Subcutaneous abdominal adipose tissue (tissue), 5 donors: ENCODE data around the gene MINPP1.

ENCODE experiments used
- H3K27ac ChIP-seq: one replicate; pipeline ENCODE4 v1.7.0; 2013; ENCODE audit warnings: low read depth, mild to moderate bottlenecking, inconsistent platforms, low read length, moderate library complexity
- H3K27me3 ChIP-seq, 5 donors: one replicate each; pipeline ENCODE4 v1.7.0; 2013; ENCODE audit warnings: low read length in 5 of 5, inconsistent platforms in 1 of 5; ENCODE audit not compliant: control insufficient read depth in 5 of 5, insufficient read depth in 4 of 5
- H3K36me3 ChIP-seq, 5 donors: one replicate each; pipeline ENCODE4 v1.7.0; 2013; ENCODE audit warnings: low read length in 5 of 5; ENCODE audit not compliant: control insufficient read depth in 5 of 5, insufficient read depth in 5 of 5
- H3K4me1 ChIP-seq, 5 donors: one replicate each; pipeline ENCODE4 v1.7.0; 2013; ENCODE audit warnings: low read length in 5 of 5, mild to moderate bottlenecking in 3 of 5, moderate library complexity in 1 of 5; ENCODE audit not compliant: control insufficient read depth in 5 of 5, insufficient read depth in 5 of 5
- H3K4me3 ChIP-seq, 5 donors: one replicate each; pipeline ENCODE4 v1.7.0; 2013; ENCODE audit warnings: low read length in 5 of 5, low read depth in 1 of 5
- H3K9ac ChIP-seq, 5 donors: one replicate each; pipeline ENCODE4 v1.7.0; 2013; ENCODE audit warnings: low read length in 5 of 5, mild to moderate bottlenecking in 4 of 5, moderate library complexity in 3 of 5
- H3K9me3 ChIP-seq, 5 donors: one replicate each; pipeline ENCODE4 v1.7.0; 2013; ENCODE audit warnings: low read length in 5 of 5; ENCODE audit not compliant: control insufficient read depth in 5 of 5
- donor health status: healthy.
- donor health status: healthy.
- donor health status: healthy.
- donor health status: healthy.
- donor health status: healthy.

The MINPP1 gene

DNA sequence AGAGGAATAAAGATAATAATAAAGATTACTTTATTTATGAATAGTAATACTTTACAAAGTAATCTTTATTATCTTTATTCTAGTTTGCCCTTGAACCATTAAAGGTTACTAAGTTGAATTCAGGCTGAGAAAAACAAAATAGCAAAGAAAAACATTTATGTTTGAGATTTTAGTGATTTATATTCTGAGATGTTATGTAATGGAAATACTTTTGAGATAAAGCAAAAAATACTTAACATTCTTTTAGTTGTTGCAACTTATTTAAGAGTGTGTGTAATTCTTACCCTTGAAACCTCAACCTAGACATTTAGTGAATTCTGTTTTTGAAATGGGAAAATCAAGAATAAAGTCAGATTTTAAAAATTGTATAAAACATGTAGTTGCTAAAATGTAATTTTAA lies 40.0 kb downstream of the MINPP1 start:
- peaks cover 0 to 37% (median 21%) of the 10 kb centered on the region in 5 donors for H3K4me1 ChIP-seq
- H3K27ac ChIP-seq = peak overlapping the region; percentile 65
- H3K4me3 ChIP-seq = no peak overlapping the region
- H3K9ac ChIP-seq = no peak overlapping the region
- no peaks in the 10 kb centered on the region for H3K27me3 ChIP-seq
- peaks cover 0 to 9% (median 0%) of the 10 kb centered on the region in 5 donors for H3K9me3 ChIP-seq
- peaks cover 3 to 11% (median 8%) of the 10 kb centered on the region in 5 donors for H3K36me3 ChIP-seq

DNA sequence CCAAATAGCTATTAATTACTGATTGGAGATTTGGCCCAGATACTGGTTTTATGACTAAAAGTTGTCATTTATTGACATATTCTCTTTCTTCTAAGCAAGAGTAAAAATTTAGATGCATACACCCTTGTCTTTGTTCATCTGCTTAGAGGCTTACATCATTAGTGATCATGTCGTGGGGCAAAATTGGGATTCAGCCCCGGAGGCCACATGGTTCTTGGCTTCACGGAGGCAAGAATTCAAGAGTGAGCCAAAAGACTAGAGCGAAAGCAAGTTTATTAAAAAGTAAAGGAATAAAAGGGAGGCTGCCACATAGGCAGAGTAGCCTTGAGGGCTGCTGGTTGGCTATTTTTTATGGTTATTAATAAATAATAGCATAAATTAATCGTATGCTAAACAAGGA lies 41.1 kb downstream of the MINPP1 start:
- Histone ChIP-seq H3K27ac (peak overlapping the region; percentile 65), H3K36me3 (peaks cover 3 to 9% (median 7%) of the 10 kb centered on the region in 5 donors), H3K27me3 (no peaks in the 10 kb centered on the region), H3K4me1 (peaks cover 0 to 37% (median 21%) of the 10 kb centered on the region in 5 donors), H3K9ac (peak overlapping the region in 2 of 5 donors; percentile 3 to 57), H3K9me3 (peaks cover 0 to 9% (median 0%) of the 10 kb centered on the region in 5 donors), H3K4me3 (no peak overlapping the region)

DNA sequence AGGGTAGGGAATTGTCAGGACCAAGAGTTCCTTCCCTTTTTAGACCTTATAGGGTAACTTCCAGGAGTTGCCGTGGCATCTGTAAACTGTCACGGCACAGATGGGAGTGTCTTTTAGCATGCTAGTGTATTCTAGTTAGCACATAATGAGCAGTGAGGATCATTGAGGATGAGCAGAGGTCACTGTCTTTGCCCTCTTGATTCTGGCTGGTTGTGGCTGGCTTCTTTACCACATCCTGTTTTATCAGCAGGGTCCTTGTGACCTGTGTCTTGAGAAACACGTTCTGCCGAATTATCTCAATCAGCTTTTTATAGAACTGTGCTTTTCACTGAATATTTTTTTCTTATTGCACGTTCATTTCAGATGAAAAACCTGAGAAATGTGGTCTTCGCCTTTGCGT lies 41.5 kb downstream of the MINPP1 start:
- peaks cover 3 to 9% (median 7%) of the 10 kb centered on the region in 5 donors for H3K36me3 ChIP-seq
- H3K9ac ChIP-seq = peak overlapping the region in 2 of 5 donors; percentile 3 to 57
- no peak overlapping the region for H3K4me3 ChIP-seq
- H3K9me3 ChIP-seq = peaks cover 0 to 9% (median 0%) of the 10 kb centered on the region in 5 donors
- H3K27ac ChIP-seq = peak overlapping the region; percentile 65
- H3K27me3 ChIP-seq = no peaks in the 10 kb centered on the region
- H3K4me1 ChIP-seq = peaks cover 0 to 37% (median 21%) of the 10 kb centered on the region in 5 donors

DNA sequence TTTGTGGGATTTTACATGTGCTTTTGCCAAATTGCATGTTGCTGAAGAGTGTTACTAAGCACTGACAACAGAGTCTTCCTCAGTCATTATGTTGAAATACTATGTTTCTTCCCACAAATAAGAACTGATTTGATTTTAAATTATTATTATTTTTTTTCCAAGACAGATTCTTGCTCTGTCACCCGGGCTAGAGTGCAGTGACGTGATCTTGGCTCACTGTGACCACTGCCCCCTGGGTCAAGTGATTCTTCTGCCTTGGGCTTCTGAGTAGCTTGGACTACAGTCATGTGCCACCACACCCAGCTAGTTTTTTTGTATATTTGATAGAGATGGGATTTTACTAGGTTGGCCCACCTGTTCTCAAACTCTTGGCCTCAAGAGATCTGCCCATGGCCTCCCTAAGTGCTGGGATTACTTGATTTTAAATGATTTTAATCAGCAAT lies 42.3 kb downstream of the MINPP1 start:
- H3K4me3 ChIP-seq = no peak overlapping the region
- H3K27ac ChIP-seq = peak overlapping the region; percentile 65
- peaks cover 0 to 37% (median 21%) of the 10 kb centered on the region in 5 donors for H3K4me1 ChIP-seq
- peaks cover 0 to 9% (median 0%) of the 10 kb centered on the region in 5 donors for H3K9me3 ChIP-seq
- H3K36me3 ChIP-seq = peaks cover 3 to 6% (median 4%) of the 10 kb centered on the region in 5 donors
- no peaks in the 10 kb centered on the region for H3K27me3 ChIP-seq
- no peak overlapping the region for H3K9ac ChIP-seq

DNA sequence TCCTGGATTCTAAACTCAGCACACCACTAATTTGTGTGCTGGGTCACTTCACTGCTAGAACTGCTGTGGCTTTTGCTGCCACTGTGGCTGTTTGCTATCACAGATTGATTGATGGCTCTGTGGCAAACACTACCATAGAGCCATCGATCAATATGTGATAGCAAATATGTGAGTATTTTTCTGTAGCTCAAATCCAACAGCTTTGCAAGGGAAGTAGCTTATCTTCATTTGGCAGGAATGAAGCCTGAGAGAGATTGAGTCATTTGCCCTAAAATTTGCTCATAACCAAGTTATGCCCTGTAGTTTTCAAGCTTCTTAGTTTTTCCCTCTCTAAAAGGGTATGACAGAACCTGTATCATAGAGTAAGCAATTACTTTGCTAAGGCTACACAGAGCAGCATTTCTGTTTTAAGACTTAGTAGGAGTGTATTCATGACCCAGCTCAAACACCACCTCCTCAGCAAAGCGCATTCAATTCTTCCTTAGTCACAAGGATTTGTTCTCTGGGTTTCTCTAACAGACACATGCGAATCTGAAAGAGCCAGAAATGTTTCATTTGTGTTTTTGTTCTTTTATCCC lies 43.1 kb downstream of the MINPP1 start:
- H3K27me3 ChIP-seq = no peaks in the 10 kb centered on the region
- peaks cover 2 to 11% (median 6%) of the 10 kb centered on the region in 5 donors for H3K36me3 ChIP-seq
- H3K27ac ChIP-seq = peak overlapping the region; percentile 65
- peak overlapping the region in 1 of 5 donors; percentile 2 for H3K9ac ChIP-seq
- peaks cover 0 to 37% (median 21%) of the 10 kb centered on the region in 5 donors for H3K4me1 ChIP-seq
- peaks cover 0 to 6% (median 0%) of the 10 kb centered on the region in 5 donors for H3K9me3 ChIP-seq
- H3K4me3 ChIP-seq = no peak overlapping the region

DNA sequence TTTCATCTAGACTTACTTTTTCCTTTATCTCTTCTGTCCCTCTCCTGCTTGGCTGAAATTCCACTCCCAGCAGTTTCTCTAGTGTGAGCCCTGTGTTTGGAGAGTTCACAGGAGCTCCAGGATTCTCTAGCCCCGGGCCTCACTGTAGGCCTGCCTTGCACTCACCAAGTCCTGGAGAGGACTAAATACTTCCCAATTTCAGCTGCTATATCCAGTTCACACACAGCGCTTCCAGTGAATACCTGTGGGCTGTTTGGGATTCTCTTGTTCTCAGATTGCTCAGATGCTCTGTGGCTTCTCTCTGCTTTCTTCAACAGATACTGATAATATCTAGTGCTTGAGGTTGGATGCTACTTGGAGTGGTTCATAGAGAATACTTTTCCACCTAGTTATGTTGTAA lies 46.0 kb downstream of the MINPP1 start:
- Histone ChIP-seq H3K27ac (no peak overlapping the region), H3K4me1 (peaks cover 0 to 25% (median 18%) of the 10 kb centered on the region in 5 donors), H3K9me3 (no peaks in the 10 kb centered on the region), H3K4me3 (no peak overlapping the region), H3K27me3 (no peaks in the 10 kb centered on the region), H3K9ac (no peak overlapping the region), H3K36me3 (peaks cover 0 to 8% (median 4%) of the 10 kb centered on the region in 5 donors)

DNA sequence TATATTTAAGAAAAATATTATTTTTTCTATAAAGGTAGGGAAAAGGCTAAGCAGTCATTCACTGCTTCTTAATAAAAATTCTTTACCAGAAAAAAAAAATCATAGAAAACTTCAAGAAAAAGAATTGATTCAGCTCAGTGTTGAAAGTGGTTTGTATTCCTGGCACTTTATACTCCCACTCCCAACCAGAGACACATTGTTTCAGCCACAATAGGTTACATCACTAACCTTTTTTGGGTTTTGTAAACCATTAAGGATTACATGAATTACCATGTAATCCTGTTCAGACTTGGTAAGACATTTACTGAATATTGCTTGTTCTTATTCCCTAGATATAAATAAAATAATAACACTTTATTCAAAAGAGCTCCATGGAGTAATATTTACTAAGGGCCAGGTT lies 46.6 kb downstream of the MINPP1 start:
- Histone ChIP-seq H3K9me3 (no peaks in the 10 kb centered on the region), H3K36me3 (peaks cover 0 to 8% (median 4%) of the 10 kb centered on the region in 5 donors), H3K9ac (no peak overlapping the region), H3K4me1 (peaks cover 0 to 19% (median 12%) of the 10 kb centered on the region in 5 donors), H3K27me3 (no peaks in the 10 kb centered on the region), H3K4me3 (no peak overlapping the region), H3K27ac (no peak overlapping the region)

DNA sequence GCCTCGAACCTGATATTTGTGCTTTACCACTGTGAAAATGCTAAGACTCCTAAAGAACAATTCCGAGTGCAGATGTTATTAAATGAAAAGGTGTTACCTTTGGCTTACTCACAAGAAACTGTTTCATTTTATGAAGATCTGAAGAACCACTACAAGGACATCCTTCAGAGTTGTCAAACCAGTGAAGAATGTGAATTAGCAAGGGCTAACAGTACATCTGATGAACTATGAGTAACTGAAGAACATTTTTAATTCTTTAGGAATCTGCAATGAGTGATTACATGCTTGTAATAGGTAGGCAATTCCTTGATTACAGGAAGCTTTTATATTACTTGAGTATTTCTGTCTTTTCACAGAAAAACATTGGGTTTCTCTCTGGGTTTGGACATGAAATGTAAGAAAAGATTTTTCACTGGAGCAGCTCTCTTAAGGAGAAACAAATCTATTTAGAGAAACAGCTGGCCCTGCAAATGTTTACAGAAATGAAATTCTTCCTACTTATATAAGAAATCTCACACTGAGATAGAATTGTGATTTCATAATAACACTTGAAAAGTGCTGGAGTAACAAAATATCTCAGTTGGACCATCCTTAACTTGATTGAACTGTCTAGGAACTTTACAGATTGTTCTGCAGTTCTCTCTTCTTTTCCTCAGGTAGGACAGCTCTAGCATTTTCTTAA lies 47.7 kb downstream of the MINPP1 start:
- H3K27me3 ChIP-seq = no peaks in the 10 kb centered on the region
- peaks cover 0 to 8% (median 4%) of the 10 kb centered on the region in 5 donors for H3K36me3 ChIP-seq
- no peak overlapping the region for H3K4me3 ChIP-seq
- H3K9me3 ChIP-seq = no peaks in the 10 kb centered on the region
- peaks cover 0 to 10% (median 7%) of the 10 kb centered on the region in 5 donors for H3K4me1 ChIP-seq
- no peak overlapping the region for H3K9ac ChIP-seq
- no peak overlapping the region for H3K27ac ChIP-seq

DNA sequence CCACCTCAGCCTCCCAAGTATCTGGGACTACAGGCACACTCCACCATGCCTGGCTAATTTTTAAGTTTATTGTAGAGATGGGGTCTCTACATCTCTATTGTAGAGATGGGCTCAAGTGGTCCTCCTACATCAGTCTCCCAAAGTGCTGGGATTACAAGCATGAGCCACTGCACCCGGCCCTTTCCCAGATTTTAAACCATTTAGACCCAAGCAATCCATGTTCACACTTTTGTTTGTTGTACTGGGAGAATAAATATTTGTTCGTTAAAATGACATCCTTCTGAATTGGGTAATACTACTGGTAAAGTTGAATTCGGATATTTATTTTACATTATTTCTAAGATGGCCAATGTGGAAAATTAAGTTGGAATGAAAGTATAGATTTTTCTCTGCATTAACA lies 52.7 kb downstream of the MINPP1 start:
- H3K4me1 ChIP-seq = no peaks in the 10 kb centered on the region
- no peak overlapping the region for H3K27ac ChIP-seq
- H3K9me3 ChIP-seq = peaks cover 0 to 2% (median 0%) of the 10 kb centered on the region in 5 donors
- H3K36me3 ChIP-seq = peaks cover 0 to 4% (median under 1%) of the 10 kb centered on the region in 5 donors
- H3K4me3 ChIP-seq = no peak overlapping the region
- no peaks in the 10 kb centered on the region for H3K27me3 ChIP-seq
- H3K9ac ChIP-seq = no peak overlapping the region

DNA sequence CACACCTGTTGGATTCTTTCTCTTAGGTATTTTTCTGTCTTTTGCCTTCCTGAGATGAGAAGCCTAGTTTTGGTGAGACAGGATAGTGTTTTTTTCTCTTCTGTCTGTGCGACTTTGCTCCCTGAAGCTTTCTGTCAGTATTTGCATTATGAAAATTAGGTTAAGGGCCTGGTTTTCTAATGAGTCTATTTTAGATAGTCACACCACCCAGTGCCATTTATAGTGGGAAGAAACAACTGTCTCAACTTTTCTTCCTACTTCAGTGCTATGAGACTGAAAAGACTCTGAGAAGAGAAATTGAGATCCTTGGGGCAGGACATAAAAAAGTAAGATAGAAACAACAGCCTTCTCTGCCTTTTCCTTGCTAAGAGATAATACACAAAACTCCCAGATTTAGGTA lies 53.6 kb downstream of the MINPP1 start:
- Histone ChIP-seq H3K36me3 (no peaks in the 10 kb centered on the region), H3K27ac (no peak overlapping the region), H3K9ac (no peak overlapping the region), H3K27me3 (no peaks in the 10 kb centered on the region), H3K4me1 (no peaks in the 10 kb centered on the region), H3K9me3 (peaks cover 0 to 3% (median 0%) of the 10 kb centered on the region in 5 donors), H3K4me3 (no peak overlapping the region)
